ENCODE results near the gene FOXP1. TPM values are rescaled to one million over a fixed set of nuclear protein-coding genes. Genes with fewer than 3 reads are reported as not detected.

The FOXP1 gene
- total and polyA plus RNA-seq, 2 of the 13 experiments (the other 11 are each of a cell fraction or from before 2014, with no cell fraction given), result 40.4 to 59.0 TPM

DNA sequence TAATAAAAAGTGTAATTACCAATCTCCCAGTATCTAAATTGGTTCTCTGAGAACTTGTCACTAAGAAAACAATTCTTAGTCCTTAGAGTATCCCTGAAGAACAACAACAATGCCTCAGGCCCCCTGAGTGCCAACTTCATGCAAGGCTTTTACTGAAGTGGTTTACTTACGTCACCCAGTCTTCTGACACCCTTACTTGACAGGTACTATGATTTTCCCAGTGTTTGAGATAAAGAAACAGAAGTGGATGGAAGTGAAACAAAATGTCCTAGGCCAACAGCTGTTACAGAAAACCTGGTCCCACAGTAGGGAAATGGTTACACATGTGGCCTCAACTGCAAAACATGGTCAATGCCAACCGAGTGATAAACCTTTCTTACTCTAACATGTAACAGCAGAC is 331.1 kb downstream of the FOXP1 start:
- no peaks in the 10 kb centered on the region for H3K9me3 ChIP-seq (ENCODE audit: low read length)
- H2AFZ ChIP-seq (ENCODE audit: low read length), result no peak overlapping the region
- no peaks in the 10 kb centered on the region for H4K20me1 ChIP-seq (ENCODE audit: insufficient read depth, low read length)
- peaks cover 13% of the 10 kb centered on the region for H3K79me2 ChIP-seq (ENCODE audit: insufficient read depth, low read length)
- H3K27ac ChIP-seq (ENCODE audit: extremely low read length, insufficient read depth, low read length), result no peak overlapping the region
- TF ChIP-seq ZNF747 (CRISPR knock-in tag; IDR thresholded peaks at IDR 0.05; ENCODE audit: borderline replicate concordance) (no peak), ZNF768 (CRISPR knock-in tag; IDR thresholded peaks at IDR 0.05) (no peak), RFX5 (IDR thresholded peaks at IDR 0.05; ENCODE audit: low read depth, low read length) (no peak), GPN1 (CRISPR knock-in tag; IDR thresholded peaks at IDR 0.05; ENCODE audit: borderline replicate concordance) (no peak), TAF15 (IDR thresholded peaks at IDR 0.05; ENCODE audit: low read depth, low read length, poor library complexity, severe bottlenecking) (no peak)
- TF ChIP-seq, protein P1, sequence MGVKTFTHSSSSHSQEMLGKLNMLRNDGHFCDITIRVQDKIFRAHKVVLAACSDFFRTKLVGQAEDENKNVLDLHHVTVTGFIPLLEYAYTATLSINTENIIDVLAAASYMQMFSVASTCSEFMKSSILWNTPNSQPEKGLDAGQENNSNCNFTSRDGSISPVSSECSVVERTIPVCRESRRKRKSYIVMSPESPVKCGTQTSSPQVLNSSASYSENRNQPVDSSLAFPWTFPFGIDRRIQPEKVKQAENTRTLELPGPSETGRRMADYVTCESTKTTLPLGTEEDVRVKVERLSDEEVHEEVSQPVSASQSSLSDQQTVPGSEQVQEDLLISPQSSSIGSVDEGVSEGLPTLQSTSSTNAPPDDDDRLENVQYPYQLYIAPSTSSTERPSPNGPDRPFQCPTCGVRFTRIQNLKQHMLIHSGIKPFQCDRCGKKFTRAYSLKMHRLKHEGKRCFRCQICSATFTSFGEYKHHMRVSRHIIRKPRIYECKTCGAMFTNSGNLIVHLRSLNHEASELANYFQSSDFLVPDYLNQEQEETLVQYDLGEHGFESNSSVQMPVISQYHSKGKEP (CRISPR knock-in tag; IDR thresholded peaks at IDR 0.05), result no peak
- TF ChIP-seq, protein P2, sequence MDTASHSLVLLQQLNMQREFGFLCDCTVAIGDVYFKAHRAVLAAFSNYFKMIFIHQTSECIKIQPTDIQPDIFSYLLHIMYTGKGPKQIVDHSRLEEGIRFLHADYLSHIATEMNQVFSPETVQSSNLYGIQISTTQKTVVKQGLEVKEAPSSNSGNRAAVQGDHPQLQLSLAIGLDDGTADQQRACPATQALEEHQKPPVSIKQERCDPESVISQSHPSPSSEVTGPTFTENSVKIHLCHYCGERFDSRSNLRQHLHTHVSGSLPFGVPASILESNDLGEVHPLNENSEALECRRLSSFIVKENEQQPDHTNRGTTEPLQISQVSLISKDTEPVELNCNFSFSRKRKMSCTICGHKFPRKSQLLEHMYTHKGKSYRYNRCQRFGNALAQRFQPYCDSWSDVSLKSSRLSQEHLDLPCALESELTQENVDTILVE (CRISPR knock-in tag; IDR thresholded peaks at IDR 0.05), result no peak
- TF ChIP-seq, protein P3, sequence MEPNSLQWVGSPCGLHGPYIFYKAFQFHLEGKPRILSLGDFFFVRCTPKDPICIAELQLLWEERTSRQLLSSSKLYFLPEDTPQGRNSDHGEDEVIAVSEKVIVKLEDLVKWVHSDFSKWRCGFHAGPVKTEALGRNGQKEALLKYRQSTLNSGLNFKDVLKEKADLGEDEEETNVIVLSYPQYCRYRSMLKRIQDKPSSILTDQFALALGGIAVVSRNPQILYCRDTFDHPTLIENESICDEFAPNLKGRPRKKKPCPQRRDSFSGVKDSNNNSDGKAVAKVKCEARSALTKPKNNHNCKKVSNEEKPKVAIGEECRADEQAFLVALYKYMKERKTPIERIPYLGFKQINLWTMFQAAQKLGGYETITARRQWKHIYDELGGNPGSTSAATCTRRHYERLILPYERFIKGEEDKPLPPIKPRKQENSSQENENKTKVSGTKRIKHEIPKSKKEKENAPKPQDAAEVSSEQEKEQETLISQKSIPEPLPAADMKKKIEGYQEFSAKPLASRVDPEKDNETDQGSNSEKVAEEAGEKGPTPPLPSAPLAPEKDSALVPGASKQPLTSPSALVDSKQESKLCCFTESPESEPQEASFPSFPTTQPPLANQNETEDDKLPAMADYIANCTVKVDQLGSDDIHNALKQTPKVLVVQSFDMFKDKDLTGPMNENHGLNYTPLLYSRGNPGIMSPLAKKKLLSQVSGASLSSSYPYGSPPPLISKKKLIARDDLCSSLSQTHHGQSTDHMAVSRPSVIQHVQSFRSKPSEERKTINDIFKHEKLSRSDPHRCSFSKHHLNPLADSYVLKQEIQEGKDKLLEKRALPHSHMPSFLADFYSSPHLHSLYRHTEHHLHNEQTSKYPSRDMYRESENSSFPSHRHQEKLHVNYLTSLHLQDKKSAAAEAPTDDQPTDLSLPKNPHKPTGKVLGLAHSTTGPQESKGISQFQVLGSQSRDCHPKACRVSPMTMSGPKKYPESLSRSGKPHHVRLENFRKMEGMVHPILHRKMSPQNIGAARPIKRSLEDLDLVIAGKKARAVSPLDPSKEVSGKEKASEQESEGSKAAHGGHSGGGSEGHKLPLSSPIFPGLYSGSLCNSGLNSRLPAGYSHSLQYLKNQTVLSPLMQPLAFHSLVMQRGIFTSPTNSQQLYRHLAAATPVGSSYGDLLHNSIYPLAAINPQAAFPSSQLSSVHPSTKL (CRISPR knock-in tag; IDR thresholded peaks at IDR 0.05), result no peak
- TF ChIP-seq, protein P4, sequence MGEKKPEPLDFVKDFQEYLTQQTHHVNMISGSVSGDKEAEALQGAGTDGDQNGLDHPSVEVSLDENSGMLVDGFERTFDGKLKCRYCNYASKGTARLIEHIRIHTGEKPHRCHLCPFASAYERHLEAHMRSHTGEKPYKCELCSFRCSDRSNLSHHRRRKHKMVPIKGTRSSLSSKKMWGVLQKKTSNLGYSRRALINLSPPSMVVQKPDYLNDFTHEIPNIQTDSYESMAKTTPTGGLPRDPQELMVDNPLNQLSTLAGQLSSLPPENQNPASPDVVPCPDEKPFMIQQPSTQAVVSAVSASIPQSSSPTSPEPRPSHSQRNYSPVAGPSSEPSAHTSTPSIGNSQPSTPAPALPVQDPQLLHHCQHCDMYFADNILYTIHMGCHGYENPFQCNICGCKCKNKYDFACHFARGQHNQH (CRISPR knock-in tag; IDR thresholded peaks at IDR 0.05), result no peak
- TF ChIP-seq, protein P5, sequence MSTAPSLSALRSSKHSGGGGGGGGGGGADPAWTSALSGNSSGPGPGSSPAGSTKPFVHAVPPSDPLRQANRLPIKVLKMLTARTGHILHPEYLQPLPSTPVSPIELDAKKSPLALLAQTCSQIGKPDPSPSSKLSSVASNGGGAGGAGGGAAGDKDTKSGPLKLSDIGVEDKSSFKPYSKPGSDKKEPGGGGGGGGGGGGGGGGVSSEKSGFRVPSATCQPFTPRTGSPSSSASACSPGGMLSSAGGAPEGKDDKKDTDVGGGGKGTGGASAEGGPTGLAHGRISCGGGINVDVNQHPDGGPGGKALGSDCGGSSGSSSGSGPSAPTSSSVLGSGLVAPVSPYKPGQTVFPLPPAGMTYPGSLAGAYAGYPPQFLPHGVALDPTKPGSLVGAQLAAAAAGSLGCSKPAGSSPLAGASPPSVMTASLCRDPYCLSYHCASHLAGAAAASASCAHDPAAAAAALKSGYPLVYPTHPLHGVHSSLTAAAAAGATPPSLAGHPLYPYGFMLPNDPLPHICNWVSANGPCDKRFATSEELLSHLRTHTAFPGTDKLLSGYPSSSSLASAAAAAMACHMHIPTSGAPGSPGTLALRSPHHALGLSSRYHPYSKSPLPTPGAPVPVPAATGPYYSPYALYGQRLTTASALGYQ (CRISPR knock-in tag; IDR thresholded peaks at IDR 0.05), result no peak
- TF ChIP-seq, protein P6, sequence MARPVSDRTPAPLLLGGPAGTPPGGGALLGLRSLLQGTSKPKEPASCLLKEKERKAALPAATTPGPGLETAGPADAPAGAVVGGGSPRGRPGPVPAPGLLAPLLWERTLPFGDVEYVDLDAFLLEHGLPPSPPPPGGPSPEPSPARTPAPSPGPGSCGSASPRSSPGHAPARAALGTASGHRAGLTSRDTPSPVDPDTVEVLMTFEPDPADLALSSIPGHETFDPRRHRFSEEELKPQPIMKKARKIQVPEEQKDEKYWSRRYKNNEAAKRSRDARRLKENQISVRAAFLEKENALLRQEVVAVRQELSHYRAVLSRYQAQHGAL (CRISPR knock-in tag; IDR thresholded peaks at IDR 0.05; ENCODE audit: not compliant biosample characterization), result no peak
- FAIRE-seq (no peak), ATAC-seq (no peak), DNase-seq (ENCODE audit: low spot score) (no peak)
- in situ Hi-C loops (cut with HindIII; ENCODE audit: extremely low pct_ligation_motif_present, low pct_unique_long_range_greater_than_20kb), result no loop called here
- no peaks in the 10 kb centered on the region for H3K36me3 ChIP-seq (replicated peaks in 1 of 2; ENCODE audit: control insufficient read depth in 1 of 2, insufficient read depth in 2 of 2, low read length in 2 of 2)
- no peak overlapping the region for H3K4me2 ChIP-seq (ENCODE audit: low read depth, low read length)
- H3K9ac ChIP-seq (ENCODE audit: insufficient read depth, low read depth, low read length), result no peak overlapping the region
- H3K27me3 ChIP-seq (ENCODE audit: control insufficient read depth in 1 of 2, insufficient read depth in 2 of 2, low read length in 2 of 2), result no peaks in the 10 kb centered on the region
- BruUV-seq (replicated peaks), result no TSS peak
- CTCF ChIA-PET (ENCODE audit: low intra/inter-chr PET ratio, low total read pairs), result no interaction called here
- H3K4me1 ChIP-seq (ENCODE audit: insufficient read depth, low read length), result peaks cover 87% of the 10 kb centered on the region
- POLR2A ChIA-PET, result interaction anchor here (0.8 kb wide), 1 partner anchor 192 kb away, joined by 3 read pairs; no protein-coding TSS in a partner anchor
- no peak overlapping the region for H3K4me3 ChIP-seq (replicated peaks in 1 of 3; ENCODE audit: insufficient read depth in 1 of 3, low read depth in 2 of 3, low read length in 3 of 3)
- intact Hi-C loops (cut with micrococcal nuclease; ENCODE audit: unreplicated experiment), result no loop called here
- WGBS (ENCODE audit: low lambda C conversion rate), result 100% methylated on average over 2 of the region's 2 CpGs
